Measurements from ENCODE around the gene PTPRR. TPM values are rescaled to one million over a fixed set of nuclear protein-coding genes. Genes with fewer than 3 reads are reported as not detected.
"Not testable (repeated sequence)": the region's sequence is repeated elsewhere in the genome, so short reads cannot be mapped to it uniquely, and the experiment has no call there.

PTPRR gene
- total RNA-seq, 1 donor from 2014 or later: 1.2 TPM

DNA sequence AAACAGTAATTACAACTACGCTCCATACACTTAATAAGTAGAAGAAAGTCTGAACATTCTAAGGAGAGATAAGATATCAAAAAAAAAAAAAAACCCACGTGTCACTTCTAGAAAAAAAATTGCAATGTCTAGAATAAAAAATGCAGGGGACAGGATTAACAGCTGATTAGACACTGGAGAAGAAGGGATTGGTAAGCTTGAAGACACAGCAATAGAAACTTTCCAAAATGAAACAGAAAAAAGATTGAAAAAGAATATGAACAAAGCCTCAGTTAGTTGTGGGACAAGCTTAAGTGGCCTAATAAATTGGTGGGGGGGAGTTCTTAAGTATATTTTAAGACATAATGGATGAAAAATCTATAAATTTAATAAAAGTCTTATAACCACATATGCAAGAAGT, 105.5 kb downstream of the PTPRR start:
- intact Hi-C loops (cut with DNase I): no loop called here
- ATAC-seq: no peak
- DNase-seq (ENCODE audit: missing footprints): no peak

DNA sequence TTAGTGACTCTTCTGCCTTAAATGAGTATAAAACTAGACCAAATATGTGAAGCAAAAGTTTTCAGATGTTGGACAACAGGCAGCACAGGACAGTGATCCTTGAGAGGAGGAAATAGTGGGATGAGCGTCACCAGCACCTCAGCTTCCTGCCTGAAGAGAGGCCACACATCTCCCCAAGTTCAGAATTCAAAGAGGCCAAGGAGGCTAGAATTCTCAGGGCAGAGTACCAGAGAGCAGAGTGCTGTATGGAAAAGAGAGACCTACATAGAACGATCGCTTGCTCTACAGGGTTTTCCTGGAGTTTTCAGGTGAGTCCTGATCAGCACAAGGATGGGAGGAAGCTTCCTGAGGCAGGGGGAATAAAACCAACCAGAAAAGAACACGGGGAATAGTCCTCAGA, 107.0 kb downstream of the PTPRR start:
- no peak for ATAC-seq
- intact Hi-C loops (cut with DNase I): no loop called here
- DNase-seq (ENCODE audit: missing footprints): no peak

DNA sequence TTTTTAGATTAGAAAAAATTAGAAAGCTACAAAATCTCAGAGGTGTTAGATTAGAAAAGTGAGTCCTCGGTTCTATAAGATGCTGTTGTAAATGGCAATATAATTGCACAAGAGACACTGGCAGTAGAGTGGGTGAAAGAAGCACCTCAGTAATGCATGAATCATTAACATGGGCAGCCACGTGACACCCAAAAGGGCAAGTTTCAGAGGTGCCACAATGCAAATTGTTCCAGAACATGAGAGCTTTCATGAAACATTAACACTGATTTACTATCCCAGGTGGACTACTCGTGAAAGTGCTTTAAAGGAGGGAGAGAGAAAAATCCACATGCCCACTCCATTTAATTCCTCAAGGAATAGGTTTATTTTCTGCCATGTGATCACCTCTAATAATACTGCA, 108.4 kb downstream of the PTPRR start:
- DNase-seq (ENCODE audit: missing footprints): no peak
- no peak for ATAC-seq
- intact Hi-C loops (cut with DNase I): no loop called here

DNA sequence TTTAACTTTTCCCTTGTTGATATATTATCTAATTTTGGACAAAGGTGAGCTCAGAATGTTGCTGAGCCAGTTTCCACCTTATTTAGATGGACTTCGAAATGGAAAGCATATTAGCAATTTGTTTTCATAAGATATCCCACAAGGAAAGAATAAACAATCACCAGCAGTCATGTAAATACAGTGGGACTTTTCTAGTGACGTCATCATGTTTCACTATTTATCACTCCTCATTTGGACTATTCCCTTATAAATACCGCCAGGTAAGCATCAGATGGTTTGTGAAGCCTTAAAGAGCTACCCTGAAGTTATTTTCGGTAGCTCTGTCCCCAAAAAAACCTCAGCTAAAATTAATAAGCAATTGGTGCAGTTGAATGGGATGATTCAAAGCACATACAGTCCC, 110.7 kb downstream of the PTPRR start:
- ATAC-seq (no peak), DNase-seq (ENCODE audit: missing footprints) (no peak)
- intact Hi-C loops (cut with DNase I): no loop called here

DNA sequence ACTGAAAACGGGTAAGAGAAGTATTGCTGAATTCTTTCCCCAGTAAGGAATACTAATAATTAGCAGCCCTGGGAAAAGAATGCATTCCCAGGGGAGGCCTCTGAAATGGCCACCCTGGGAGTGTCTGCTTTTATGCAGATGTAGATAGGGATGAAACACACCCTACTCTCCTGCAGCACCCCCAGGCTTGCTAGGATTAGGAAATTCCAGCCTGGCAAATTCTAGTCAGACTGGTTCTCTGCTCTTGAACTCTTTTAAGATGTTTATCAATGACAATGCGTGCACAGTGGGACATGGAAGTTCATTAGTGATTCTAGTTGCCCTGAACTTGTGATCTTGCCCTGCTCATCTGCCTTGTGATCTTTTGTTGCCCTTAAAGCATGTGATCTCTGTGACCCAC, 112.5 kb downstream of the PTPRR start:
- intact Hi-C loops (cut with DNase I); ATAC-seq; DNase-seq (ENCODE audit: missing footprints): not testable (repeated sequence)

DNA sequence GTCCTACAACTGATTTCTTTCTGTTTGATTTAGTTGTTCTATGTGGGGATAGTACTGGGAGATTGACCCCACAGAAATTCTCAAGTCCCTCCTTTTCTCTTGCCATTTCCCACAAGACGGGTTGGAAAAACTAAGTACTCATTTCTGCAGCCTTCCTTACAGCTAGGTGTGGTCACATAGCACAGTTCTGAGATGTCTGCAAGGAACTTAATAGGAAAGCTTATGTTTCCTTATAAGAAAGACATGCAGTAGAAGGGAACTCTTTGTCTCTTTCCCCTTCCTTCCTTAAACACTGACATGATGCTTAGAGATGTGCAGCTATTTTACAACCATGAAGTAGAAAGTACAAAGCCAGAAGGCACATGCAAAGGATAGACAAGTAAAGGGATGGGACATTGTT, 113.7 kb downstream of the PTPRR start:
- ATAC-seq (no peak), DNase-seq (ENCODE audit: missing footprints) (no peak)
- intact Hi-C loops (cut with DNase I): no loop called here

DNA sequence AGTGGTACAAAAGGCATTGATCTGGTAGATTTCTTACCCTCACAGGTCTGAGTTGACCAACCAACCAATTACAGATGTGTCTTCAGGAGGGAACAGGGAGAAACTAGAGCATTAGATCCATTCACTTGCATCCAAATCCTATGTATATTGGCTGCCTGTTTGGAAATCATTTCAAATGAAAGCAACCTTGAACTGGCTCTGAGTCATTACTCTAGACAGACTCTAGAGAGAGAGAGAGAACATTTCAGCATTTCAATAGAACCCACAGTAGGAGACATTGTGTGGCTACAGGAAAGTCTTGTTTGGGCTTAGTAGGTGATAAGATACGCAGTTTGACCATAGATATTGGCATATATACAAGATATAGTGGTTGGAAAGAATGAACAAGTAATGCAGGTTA, 114.5 kb downstream of the PTPRR start:
- ATAC-seq (no peak), DNase-seq (ENCODE audit: missing footprints) (no peak)
- intact Hi-C loops (cut with DNase I): no loop called here

DNA sequence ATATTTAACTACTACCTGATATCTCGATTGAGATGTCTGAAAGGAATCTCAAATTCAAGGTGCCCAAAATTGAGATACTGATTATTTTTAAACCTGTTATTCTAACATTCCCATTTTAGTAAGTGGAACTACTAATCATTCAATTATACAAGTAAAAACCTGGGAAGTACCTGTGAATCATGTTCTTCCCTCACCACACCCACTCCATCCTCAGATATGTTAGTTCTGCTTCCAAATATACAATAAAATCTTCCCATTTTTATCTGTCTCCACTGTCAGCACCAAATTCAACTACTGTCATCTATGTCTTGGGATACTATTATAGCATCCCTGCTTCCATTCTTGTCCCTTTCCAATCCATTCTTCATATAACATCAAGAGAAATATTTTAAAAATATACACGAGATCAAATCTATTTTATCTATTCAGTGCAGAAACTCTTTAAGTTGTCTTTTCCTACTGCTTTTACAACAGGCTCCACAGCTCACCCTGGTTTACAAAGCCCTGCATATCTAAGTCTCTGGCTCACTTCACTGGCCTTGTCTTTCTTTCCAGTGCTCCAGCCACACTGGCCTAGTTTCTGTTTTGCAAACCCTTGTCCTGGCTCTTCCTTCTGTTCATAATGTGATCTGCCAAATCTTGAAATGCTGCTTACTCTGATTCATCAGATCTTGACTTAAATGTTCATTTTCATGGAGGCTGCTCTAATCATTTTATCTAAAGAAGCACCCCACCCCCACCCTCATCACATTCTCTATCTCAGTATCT, 122.3 kb downstream of the PTPRR start:
- DNase-seq (ENCODE audit: missing footprints) (no peak), ATAC-seq (peak; percentile 44)
- intact Hi-C loops (cut with DNase I): no loop called here

DNA sequence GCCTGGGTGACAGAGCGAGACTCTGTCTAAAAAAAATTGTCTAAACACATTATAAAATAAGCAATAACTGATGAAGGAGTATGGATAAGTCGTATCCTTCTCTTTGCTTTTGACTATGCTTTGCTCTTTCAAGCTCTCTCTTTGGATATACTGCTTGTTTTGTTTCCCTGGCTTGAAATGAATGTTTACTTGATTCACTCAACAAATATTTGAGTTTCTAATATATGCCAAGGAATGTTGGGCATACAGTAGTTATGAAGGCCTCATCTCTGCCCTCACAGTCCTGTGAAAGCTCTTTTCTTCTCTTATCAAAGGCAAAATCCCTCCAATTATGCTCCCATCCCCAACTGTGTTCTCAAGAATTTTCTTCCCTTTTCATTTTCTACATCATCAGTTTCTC, 123.5 kb downstream of the PTPRR start:
- intact Hi-C loops (cut with DNase I): no loop called here
- no peak for DNase-seq (ENCODE audit: missing footprints)
- ATAC-seq: no peak

DNA sequence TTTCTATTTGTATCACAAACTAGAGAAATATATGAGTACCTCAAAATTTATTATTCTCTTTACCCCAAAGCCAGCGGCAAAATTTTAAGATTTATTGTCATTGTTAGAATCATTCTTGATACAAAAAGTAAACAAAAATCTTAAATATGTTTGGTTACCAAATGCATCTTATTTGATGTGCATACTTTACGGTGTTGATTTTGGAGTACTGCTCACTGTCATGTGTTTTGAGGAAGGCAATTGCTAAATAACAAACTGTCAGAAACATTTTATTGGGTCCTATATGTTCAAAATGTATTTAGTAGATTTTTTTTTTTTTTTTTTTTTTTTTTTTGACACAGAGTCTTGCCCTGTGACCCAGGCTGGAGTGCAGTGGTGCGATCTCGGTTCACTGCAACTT, 124.9 kb downstream of the PTPRR start:
- ATAC-seq: no peak
- no peak for DNase-seq (ENCODE audit: missing footprints)
- intact Hi-C loops (cut with DNase I): no loop called here

DNA sequence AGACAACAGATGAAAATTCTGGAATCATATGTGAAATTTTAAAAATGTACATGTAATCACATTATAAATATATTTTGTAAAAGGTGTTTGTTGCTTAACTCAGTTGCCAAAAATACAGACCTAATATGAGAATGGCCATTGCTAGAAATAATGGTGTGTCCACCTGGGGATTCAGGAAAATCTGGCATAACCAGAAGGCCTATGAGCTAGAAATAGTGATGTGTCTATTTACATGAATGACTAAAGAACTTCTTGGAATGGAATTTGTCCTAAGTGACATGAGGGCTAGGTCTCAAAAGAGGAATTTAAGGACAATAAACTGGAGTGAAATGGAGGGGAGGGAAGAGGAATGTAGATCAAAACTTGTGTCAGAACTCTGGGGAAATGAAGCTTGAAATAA, 126.4 kb downstream of the PTPRR start:
- intact Hi-C loops (cut with DNase I): no loop called here
- DNase-seq (ENCODE audit: missing footprints) (no peak), ATAC-seq (no peak)

DNA sequence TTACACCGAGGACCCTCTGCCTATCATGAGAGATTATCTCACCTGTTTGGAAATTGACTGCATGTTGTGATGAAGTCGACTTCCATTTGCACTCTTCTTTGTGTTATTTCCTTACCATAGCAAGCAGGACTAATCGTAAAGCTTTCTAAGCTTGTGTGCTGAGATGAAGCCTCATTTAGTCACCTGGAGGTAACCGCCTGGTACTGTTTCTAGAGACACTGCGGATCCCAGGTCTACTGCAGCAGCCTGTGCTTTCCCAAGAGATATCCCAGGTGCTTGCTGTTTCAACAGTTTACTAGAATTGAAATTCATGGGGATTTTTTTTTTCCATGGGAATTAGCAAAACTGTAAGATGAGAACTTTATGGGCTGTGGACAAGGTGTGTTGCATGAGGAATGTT, 131.8 kb downstream of the PTPRR start:
- intact Hi-C loops (cut with DNase I): no loop called here
- DNase-seq (ENCODE audit: missing footprints) (no peak), ATAC-seq (no peak)

DNA sequence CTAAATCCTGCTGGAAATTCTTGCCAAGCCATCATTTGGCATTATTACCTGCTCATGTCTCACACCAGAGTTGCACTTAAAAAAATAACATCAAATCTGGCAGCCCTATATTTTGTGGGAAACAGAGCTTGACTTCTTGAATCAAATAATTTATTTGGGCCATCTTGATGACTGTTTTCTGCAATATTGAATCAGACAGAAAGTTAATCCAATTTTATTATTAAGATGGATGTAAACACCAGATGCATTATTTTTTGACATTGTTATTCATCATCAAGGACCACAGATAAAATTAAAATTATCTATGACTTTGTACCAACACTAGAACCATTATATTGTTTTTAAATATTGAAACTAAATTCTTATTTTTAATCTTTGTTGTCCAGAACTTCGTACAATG, 132.9 kb downstream of the PTPRR start:
- intact Hi-C loops (cut with DNase I): no loop called here
- no peak for ATAC-seq
- no peak for DNase-seq (ENCODE audit: missing footprints)

DNA sequence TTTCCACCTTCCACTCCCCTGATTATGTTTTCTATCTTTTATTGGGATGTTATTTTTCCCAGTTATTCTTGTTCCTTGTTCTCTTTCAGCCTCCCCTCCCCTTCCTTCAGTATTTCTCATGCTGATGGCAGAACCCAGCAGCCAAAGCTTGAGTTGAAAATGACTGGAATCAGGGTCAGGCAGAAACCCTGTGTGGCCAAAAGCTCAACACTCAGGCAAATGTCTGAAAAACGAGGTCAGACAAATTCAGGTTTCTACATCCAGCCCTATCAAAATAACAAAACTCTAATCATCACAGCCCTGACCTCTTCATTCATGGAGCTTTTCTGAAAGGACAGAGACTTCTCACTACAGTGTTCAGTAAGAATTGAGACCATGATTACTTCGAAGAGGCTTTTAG, 134.6 kb downstream of the PTPRR start:
- no peak for ATAC-seq
- no peak for DNase-seq (ENCODE audit: missing footprints)
- intact Hi-C loops (cut with DNase I): no loop called here

DNA sequence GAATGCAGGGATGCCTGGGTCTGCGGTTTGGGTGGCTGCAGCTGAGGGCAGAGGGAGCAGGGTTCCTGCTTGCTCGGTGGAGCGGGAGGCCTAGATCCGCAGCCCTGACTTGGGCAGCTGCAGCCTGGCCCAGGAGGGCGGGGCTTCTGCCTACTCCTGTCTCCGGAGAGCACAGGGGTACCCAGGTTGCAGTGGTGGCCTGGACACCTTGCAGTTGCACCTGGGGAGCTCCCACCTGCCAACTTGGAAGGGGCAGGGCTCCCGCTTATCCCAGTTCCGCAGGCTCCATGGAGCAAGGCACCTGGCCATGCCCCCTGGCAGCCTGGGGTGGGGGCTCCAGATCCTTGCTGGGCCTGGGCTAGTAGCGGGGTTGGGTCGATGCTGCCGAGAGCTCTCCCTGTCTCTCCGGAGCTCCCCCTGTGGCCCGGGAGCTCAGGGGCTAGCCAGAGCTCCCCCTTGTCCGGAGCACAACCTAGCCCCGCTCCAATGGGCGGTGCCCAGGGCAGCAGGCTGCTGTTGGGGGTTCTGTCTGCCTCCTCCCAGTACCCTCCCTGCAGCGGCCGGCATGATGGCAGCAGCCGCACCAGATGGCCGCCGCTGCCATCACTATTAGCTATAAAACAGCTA, 136.4 kb downstream of the PTPRR start:
- no peak for ATAC-seq
- intact Hi-C loops (cut with DNase I): no loop called here
- no peak for DNase-seq (ENCODE audit: missing footprints)

DNA sequence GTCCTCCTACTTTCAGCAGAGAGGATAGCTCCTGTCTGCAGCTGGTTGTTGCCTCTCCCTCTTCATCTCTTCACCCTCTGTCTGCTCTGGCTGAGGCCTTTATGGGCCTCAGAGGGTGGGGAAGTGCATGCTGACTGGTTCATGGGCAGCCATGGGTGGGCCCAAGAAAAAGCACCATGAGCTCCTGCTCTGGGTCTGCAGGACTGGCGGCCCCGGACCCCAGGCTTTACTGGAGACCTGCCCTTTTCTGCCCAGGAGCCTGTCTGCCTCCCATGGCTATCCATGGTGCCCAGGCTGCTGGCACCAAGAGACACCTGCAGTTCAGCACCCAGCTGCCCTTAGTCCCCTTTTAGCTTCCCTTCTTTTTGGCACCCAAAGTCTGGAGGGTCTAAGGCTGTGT, 137.1 kb downstream of the PTPRR start:
- intact Hi-C loops (cut with DNase I): no loop called here
- DNase-seq (ENCODE audit: missing footprints) (no peak), ATAC-seq (no peak)

DNA sequence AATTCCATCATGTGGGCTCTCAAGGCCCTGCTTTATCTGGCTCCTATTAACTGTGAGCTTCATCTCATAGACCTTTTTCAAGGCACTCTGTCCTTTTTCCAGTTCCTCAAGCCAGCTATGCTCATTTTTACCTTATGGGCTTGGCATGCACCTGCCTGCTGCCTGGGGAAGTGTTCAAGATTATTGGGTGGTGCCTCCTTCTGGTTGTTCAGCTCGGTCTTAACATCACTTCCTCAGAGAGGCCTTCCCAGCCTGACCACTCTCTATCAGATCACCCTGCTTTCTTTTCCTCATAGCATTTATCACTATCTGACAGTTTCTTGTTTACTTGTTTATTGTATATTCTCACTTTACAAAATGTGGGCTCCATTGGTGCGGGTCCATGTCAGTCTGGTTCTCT, 141.3 kb downstream of the PTPRR start:
- no peak for ATAC-seq
- no peak for DNase-seq (ENCODE audit: missing footprints)
- intact Hi-C loops (cut with DNase I): no loop called here

DNA sequence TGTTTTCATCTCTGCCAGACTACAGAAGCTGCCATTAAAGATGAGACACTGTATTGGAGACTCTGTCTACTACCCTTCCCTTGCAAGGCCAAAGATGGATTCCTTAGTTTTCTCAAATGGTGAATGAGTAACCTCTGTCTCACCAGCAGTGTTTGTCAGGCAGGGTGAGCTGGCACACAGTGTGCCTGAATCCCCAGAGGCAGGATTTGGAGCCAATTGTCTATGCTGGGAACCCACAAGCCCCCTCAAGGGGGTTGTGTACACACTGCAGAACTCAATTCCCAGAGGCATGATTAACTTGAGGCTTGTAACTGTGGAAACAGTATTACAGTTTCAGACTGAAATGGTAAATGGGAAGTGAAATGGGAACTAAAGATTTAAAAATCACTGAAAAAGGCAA, 146.5 kb downstream of the PTPRR start:
- DNase-seq (ENCODE audit: missing footprints): no peak
- no peak for ATAC-seq
- intact Hi-C loops (cut with DNase I): no loop called here

DNA sequence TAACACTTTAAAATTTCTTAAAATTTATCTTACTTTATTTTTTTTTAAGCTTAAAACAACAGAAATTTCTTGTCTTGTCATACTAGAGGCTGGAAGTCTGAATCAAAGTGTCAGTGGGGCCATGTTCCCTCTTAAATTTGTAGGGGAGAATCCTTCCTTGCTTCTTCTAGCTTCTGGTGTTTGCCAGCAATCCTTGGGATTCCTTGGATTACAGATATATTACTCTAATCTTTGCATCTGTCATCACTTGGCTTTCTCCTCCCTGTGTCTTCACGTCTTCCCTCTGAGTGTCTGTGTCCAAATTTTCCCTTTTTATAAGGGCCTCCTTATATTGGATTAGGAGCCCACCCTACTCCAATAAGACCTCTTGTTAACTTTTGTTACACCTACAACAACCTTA, 147.7 kb downstream of the PTPRR start:
- DNase-seq (ENCODE audit: missing footprints): no peak
- intact Hi-C loops (cut with DNase I): no loop called here
- ATAC-seq: no peak

DNA sequence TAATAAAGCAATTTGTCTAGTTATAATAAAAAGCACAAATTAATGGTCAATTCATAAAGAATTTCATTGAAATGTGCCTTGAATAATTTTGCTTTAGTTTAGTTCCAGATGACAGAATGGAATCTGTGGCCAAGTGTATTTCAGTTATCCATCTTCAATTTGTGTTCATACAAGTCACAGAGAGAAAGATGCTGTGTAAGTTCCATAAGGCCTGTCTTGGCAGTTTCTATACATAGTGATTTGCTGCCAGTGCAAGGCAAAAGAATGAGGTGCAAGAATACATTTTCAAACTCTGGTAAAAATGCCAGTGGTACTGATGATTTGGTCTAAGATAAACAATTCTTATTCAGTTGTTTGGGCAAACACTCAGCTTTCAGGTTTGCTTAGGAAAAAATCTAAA, 149.0 kb downstream of the PTPRR start:
- intact Hi-C loops (cut with DNase I): no loop called here
- DNase-seq (ENCODE audit: missing footprints) (no peak), ATAC-seq (no peak)

DNA sequence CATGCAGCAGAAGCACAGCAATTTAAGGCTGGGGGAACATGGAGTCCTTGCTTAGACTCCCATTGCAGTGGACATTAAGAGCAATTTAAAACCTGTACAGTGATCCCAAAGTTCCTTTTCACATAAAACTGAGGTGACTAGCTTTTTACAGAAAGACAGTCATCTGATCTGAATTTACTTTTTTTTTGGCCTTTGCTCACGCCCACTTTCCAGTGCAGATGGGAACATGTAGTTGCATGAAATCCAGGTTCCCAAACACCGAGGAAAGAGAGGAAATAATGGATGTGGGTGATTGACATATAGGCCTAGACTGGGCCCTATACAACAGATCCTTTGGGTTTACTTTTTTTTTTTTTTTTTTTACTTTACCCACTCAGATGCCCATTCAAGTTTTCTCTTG, 156.9 kb downstream of the PTPRR start:
- intact Hi-C loops (cut with DNase I): no loop called here
- DNase-seq (ENCODE audit: missing footprints) (no peak), ATAC-seq (no peak)

All from Right ventricle myocardium inferior (tissue), 1 donor.